OCI-M2 (cell line): ENCODE measurements around the gene ZNF792.
"Not testable (repeated sequence)": the region's sequence is repeated elsewhere in the genome, so short reads cannot be mapped to it uniquely, and the experiment has no call there.

Source experiments
- DNase-seq: peaks from one replicate; lab custom pipeline; 2025; ENCODE audit not compliant: unreplicated experiment; lab: John Stamatoyannopoulos, UW

The ZNF792 gene

DNA sequence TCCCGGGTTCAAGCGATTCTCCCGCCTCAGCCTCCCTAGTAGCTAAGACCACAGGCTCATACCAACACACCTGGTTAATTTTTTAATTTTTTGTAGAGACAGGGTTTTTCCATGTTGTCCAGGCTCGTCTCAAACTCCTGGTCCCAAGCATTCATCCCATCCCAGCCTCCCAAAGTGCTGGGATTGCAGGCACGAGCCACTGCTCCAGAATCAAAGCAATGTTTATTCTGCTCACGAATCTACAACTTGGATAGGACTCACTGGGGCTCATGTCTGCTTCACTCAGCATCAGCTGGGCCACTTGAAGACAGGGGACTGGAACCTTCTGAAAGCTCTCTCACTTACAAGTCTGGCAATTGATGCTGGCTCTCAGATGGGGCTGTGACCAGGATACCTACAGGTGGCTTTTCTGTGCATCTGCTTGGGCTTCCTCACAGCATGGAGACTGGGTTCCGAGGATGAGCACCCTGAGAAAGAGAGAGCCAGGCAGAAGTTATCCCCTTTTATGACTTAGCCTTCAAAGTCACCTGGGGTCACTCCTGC, 8.2 kb upstream of the ZNF792 start:
- DNase-seq: no peak

DNA sequence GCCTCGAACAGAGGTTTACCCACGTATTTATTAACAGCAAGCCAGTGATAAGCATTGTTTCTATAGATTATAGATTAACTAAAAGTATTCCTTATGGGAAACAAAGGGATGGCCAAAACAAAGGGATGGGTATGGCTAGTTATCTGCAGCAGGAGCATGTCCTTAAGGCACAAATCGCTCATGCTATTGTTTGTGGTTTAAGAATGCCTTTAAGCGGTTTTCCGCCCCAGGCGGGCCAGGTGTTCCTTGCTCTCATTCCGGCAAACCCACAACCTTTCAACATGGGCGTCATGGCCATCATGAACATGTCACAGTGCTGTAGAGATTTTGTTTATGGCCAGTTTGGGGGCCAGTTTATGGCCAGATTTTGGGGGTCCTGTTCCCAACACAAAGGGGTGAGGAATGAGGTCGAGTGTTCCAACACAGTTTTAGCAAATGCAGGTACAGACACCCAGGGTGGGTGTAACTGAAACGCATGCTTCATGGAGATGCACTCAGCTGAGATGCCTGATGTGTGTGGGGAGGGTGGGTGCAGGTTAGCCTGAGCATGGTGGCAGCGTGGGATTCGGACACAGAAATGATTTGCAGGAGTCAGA, 6.3 kb upstream of the ZNF792 start:
- not testable (repeated sequence) for DNase-seq

DNA sequence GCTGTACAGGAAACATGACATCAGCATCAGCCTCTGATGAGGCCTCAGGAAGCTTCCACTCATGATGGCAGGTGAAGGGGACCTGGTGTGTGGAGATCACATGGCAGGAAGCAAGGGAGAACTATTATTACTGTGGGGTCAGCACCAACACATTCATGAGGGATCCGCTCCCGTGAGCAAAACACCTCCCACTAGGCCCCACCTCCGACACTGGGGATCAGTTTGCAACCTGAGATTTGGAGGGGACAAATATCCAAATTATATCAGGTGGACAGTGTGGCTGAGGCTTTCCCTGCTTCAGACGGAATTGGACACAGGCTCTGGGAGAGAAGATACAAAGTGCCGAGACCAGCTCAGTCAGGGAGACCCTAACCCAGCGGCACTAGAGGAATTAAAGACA, 5.7 kb upstream of the ZNF792 start:
- no peak for DNase-seq

DNA sequence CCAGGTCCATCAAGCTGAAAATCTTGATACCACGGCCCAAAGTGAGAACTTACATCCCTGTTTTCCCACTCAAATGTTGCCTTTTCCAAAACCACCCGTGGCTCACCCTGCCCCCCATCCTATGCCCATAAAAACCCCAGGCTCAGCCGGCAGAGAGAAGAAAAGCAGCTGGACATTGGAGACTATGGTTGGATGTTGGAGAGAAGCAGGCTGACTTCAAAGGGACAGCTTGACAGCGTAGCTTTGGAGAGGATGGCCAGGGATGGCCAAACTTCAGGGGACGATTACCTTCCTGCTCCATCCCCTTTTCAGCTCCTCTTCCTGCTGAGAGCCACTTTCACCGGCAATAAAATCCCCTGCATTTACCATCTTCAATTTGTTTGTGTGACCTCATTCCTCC, 3.5 kb upstream of the ZNF792 start:
- no peak for DNase-seq

DNA sequence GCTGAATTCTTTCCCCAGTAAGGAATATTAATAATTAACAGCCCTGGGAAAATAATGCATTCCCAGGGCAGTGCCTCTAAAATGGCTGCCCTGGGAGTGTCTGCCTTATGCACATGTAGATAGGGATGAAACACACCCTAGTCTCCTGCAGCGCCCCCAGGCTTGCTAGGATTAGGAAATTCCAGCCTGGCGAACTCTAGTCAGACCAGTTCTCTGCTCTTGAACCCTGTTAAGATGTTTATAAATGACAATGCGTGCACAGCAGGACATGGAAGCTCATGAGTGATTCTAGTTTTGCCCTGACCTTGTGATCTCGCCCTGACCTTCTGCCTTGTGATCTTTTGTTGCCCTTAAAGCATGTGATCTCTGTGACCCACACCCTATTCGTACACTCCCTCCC, 1.5 kb upstream of the ZNF792 start:
- DNase-seq: not testable (repeated sequence)

DNA sequence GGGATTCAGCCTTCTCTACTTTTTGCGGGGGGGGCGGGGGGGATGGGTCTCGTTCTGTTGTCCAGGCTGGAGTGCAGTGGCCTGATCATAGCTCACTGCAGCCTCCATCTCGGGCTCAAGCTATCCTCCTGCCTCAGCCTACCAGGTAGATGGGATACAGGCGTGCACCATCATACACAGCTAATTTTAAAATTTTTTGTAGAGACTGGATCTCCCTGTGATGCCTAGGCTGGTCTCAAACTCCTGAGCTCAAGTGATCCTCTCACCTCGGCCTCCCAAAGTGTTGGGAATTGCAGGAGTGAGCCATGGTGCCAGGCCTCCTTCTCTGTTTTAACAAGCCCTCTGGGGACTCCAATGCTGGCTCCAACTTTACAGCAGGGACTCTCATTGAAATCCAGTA, 569 bp upstream of the ZNF792 start:
- DNase-seq: no peak

DNA sequence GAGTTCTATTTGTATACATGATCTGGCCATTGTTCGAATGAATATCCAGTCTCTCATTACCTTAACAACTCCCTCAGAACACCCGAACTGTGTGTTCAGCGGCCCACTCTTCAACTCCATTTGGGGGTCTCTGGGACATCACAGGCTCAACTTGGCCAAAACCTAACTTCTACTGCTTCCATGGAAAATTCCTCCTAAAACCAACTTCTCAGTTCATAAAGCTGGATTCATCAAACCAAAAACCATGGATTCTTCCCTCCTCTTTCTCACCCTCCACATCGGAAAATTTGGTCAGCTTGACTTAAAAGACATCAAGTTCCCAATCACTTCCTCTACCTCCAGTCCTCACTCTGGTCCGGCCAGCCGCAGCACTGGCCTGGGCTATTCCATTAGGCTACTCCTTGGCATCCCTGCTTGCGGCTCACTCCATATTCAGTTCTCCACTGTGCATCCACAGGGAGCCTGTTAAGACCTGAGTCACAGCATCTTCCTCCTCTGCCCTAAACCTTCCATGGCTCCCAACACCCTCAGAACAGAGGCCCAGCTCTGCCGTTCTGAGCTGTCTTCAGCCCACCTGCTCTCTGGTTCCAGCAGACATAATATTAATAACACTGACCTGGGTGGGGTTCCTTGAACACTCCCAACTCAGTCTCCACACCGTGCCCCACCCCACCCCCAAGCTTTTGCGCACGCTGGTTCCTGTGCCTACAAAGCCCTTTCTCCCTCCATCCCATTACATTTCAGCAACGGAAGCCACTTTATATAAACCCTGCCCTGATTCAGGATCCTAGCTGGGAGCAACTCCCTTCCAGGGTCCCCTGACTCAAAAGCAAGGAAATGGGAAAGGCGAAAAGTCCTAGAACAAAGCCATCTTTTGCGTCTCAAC, 1.1 kb downstream of the ZNF792 start:
- DNase-seq: no peak

DNA sequence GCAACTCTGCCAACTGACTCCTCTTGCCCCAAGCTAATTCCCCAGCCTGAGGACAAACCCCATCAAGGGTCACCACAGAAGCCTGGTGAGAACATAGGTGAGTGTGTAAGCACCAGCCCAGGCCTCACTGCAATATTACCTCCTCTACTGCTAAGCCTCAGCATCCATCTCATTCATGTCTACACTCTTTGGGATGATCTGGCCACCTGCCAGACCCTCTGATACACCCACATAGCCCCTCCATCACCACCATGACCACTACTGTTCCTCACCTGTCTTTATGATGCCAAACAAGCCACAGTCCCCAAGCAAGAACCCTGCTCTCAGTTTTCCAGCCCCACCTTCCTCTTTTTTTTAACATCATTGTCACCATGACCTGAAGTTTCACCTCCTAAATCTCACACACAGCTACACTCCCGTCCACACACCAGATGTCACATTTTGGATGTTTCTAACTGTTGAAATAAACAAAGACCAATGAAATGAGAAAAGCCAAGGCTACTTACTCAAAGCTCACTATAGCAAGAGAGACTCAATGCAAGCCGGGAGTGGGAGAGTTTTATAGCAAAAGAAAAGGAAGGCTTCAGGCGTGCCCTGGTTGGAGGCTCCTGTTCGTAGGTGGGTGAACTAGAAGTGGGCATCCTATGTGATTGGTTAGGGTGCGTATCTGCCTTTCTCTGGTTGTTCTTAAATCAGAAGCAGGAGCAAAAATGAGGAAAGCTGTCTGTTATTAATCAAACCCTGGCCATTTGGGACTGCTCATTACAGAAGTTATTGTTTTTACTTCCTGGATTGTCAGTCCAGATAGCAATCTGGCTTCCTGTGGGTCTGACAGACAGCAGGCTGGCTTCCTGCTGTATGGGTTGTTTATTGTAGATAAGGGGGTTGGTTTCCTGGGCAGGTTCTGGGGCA, 2.0 kb downstream of the ZNF792 start:
- peak; percentile 94 for DNase-seq

DNA sequence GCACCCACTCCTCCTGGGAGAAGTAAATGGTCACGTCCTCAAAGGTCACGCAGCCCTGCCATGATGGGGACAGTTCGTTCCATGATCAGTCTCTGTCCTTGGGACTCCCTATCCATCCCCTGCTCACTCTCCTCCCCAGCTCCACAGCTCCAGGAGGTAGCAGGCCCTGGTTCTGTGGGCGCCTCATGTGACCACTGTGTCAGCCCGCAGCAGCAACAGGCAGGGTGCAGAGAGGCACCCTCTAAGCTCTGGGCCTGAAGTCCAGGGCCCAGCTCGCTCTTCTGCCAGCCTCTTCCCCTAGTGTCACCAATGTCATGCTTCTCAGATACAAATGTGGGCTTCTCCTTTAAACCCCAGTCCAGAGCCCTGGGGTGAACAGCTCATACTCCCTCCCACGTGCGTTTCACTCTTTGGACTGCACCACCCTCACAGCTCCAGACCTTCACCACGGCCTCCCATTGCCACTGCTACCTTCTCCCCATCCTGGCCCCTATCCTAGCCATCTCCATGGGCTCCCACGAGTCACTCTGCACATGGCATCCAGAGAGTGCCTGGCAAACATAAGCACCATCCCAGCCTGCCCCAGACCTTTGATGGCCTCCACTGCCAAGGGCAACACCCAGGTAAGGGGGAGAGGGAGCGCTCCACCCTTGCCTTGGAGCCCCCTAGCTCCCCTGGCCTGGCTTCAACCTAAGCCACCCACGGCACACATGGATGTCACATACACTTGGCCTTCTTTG, 2.9 kb downstream of the ZNF792 start:
- DNase-seq: no peak

DNA sequence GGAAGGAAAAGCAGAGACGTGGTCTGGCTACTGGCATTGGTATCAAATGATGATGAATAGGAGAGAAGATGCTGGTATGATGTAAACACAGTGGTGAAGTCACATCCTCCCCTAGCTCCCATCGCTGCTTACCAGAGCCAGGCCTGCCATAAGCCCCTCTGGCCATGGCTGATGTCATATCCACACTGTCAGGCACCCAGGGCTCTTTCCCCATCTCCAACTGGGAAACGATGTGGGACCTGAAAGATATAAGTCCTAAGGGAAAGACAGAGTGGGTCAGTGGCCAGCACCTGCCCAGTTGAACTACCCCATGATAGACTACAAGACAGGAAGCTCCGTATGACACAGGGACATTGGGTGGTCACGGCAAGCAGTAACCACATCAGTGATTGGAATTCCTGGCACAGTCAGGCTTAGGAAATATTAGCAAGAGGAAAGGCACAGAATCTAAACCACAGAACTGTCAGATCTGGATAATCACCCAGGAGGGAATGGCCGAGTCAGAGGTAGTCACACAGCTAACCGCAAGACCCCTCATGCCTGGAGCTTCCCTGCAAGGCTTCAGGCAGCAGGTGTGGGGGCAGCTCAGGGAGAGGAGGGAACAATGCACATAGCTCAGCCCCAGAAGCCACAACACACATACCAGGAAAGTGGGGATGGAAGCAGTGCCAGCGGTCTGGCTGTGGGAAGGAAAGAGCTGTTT, 3.8 kb downstream of the ZNF792 start:
- no peak for DNase-seq

DNA sequence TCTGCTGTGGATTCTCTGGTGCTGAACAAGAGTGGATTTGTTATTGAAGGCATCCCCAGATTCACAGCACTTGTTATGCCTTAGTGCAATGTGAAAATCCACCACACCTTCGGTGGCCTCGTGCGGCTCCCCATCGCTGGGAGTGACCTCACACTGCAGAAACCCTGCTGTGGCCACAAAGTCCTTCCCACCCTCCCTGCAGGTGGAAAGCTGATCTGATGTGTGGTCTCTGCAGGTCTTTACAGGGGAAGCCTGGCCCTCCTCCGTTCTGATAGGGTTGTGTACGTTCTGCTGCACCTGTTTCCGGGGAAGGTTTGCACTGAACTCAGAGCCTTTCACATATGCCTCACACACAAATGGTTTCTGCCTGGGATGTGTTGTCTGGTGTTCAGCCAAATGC, 5.0 kb downstream of the ZNF792 start:
- DNase-seq: no peak

DNA sequence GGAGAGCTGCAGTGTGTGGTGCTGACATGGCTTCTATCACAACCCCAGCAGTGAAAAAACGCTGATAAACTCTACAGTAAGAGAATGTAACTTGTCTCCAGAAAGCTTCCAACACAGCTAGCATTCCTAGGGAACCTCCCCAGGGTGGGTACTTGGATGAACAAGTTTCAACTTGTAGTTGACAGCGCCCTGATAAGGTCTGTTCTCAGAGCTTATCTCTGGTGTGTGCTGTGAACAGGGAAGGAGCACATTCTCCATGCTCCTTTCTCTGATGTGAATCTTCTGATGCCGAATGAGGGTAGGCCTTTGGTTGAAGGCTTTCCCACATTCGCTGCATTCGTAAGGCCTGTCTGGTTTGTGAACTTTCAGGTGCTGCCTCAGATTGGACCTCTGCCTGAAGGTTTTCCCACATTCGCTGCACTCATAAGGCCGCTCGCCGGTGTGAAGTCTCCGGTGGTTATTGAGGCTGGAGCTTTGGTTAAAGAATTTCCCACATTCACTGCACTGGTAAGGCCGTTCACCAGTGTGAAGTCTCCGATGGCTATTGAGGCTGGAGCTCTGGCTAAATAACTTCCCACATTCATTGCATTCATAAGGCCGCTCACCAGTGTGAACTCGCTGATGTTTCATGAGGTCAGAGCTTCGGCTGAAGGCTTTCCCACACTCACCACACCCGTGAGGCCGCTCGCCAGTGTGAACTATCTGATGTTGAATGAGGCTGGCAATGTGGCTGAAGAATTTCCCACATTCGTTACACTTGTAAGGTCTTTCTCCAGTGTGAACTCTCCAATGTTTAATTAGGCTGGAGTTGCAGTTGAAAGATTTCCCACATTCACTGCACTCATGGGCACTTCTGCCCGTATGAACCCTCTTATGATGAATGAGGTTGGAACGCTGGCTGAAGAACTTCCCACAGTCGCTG, 5.9 kb downstream of the ZNF792 start:
- no peak for DNase-seq

DNA sequence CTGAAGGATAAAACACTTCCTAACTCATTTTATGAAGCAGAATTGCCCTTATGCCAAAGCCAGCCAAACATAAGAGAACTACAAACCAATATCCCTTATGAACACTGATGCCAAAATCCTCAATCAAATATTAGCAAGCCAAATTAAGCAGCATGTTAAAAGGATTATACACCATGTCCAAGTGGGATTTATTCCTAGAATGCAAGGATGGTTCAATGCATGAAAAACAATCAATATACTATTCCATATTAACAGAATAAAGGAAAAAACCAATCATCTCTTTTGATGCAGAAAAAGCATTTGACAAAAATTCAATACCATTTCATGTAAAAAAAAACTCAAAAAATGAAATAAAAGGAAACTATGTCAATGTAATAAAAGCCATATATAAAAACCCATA, 10.9 kb downstream of the ZNF792 start:
- DNase-seq: no peak

DNA sequence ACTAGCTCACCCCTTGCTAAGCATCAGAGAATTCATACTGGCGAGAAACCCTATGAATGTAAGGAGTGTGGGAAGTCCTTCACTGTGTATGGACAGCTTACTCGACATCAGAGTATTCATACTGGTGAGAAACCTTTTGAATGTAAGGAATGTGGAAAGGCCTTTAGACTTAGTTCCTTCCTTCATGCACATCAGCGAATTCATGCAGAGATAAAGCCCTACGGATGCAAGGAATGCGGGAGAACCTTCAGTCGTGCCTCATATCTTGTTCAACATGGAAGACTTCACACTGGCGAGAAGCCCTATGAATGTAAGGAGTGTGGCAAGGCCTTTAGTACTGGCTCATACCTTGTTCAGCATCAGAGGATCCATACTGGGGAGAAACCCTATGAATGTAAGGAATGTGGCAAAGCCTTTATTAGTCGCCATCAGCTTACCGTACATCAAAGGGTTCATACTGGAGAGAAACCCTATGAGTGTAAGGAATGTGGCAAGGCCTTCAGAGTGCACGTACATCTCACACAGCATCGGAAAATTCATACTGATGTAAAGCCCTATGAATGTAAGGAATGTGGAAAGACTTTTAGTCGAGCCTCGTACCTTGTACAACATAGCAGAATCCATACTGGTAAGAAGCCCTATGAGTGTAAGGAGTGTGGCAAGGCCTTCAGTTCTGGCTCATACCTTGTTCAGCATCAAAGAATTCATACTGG, 20.0 kb downstream of the ZNF792 start:
- no peak for DNase-seq

DNA sequence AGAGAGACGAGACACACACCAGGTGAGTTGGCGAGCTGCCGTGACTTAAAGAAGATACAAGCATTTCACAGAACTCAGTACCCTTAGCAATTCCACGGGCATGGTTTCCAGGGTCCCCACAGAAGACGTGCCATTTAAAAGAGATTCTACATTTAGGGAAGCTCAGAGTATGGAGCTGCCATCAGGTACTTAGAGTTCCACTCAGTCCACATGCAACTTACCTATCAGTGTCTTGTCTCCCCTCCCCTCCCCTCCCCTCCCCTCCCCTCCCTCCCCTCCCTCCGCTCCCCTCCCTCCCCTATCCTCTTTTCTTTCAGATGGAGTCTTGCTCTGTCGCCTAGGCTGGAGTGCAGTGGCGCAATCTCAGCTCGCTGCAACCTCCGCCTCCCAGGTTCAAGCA, 25.1 kb downstream of the ZNF792 start:
- DNase-seq: no peak

DNA sequence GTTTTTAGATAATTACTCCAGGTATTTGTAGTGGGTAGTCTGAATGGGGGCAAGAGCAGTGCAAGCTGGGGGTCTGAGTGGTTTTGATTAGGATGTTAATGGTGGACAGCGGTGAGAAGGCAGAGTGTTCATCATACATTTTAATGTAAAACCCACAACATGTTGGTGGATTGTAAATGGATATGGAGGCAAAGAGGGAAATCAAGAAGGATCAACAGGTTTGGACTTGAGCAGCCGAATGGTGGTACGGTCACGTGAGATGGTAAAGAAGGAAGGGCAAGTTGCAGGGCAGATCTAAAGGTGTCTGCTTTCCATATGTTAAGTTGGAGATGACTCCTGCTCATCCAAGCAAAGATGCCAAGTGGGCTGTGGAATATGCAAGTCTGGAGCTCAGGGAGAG, 27.8 kb downstream of the ZNF792 start:
- DNase-seq: no peak

DNA sequence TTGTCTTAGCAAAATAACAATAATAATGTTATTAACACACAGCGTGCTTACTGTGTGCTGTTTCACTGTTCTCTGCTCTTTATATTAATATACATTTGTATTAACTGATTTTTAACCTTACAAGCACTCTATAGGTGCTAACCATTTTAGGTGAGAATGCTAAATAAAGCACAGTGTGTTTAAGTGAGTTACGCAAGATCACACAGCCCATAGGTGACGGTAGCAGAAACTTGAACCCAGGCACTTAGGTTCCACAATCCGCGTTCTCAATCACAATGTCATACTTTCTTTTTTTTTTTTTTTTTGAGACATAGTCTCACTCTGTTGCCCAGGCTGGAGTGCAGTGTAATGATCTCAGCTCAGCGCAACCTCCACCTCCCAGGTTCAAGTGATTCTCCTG, 31.5 kb downstream of the ZNF792 start:
- DNase-seq: no peak

DNA sequence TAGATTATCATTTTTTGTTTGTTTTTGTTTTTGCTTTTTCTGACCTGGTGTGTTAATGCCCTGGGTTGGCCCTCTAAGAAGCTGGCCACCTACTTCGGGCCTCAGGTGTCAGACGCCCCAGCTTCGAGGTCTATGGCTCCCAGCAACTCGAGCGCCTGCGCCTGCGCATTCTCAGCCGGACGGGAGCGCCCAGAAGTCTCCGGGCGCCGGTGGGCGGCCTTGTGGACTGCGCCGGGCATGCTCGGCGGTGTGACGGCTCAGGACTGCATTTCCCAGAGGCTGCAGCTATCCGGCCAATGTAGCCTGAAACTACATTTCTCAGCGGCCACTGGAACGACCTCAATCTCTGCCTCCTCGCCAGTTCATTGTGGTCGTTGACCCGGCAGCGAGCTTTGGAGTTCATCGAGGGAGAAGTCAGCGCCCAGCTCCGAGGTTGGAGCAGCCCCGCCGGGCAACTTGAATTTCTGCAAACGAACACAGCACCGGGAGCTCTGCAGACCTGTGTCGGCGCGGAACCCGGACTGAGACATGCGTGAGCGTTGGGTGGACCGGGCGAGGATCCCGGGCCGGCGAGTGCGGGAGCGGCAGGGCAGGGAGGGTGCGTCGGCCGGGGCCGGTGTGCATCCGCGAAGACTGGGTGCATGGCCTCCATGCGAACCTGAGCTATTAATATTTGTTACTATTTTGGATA, 37.2 kb downstream of the ZNF792 start, which contains the start of gene ZNF30:
Gene ZNF30, plus strand, starts transcription at position 219 of the 691 bp plus-strand sequence. CDS start 3,045 bp downstream, outside the sequence.
- DNase-seq: peak; percentile 98
